HG03196 (cell line): ENCODE measurements around the gene FAM83D.
"Not testable (repeated sequence)": the region's sequence is repeated elsewhere in the genome, so short reads cannot be mapped to it uniquely, and the experiment has no call there.

Experiments
- ATAC-seq: cut with Tn5 transposase; IDR thresholded peaks from one replicate; pipeline ENCODE4 v1.9.1; 2021; ENCODE audit not compliant: unreplicated experiment

FAM83D gene

GRCh38 chr20:38962044-38962927, 36.1 kb downstream of the FAM83D start, which contains the start of gene DHX35:
Gene DHX35 (plus strand): TSS chr20:38962344. CDS start chr20:38962368, 24 bp downstream.
- ATAC-seq = peak; percentile 95

- ATAC-seq = no peak
Observed at GRCh38 chr20:38962928-38963401, 36.7 kb downstream of the FAM83D start.

- ATAC-seq = no peak
Observed at GRCh38 chr20:38963745-38964144, 37.5 kb downstream of the FAM83D start.

GRCh38 chr20:38965264-38965663, 39.0 kb downstream of the FAM83D start:
- no peak for ATAC-seq

GRCh38 chr20:38968090-38968489, 41.9 kb downstream of the FAM83D start:
- no peak for ATAC-seq

GRCh38 chr20:38969708-38970107, 43.5 kb downstream of the FAM83D start:
- no peak for ATAC-seq

GRCh38 chr20:38970302-38970701, 44.1 kb downstream of the FAM83D start:
- ATAC-seq = no peak

- no peak for ATAC-seq
Observed at GRCh38 chr20:38973107-38973506, 46.9 kb downstream of the FAM83D start.

GRCh38 chr20:38973645-38974044, 47.4 kb downstream of the FAM83D start:
- no peak for ATAC-seq

- ATAC-seq = no peak
Observed at GRCh38 chr20:38975539-38976120, 49.4 kb downstream of the FAM83D start.

- no peak for ATAC-seq
Observed at GRCh38 chr20:38979434-38979833, 53.2 kb downstream of the FAM83D start.

GRCh38 chr20:38979842-38980241, 53.6 kb downstream of the FAM83D start:
- ATAC-seq = no peak

- ATAC-seq = no peak
Observed at GRCh38 chr20:38982291-38982690, 56.1 kb downstream of the FAM83D start.

- no peak for ATAC-seq
Observed at GRCh38 chr20:38985060-38985459, 58.8 kb downstream of the FAM83D start.

- no peak for ATAC-seq
Observed at GRCh38 chr20:38985603-38986170, 59.5 kb downstream of the FAM83D start.

- no peak for ATAC-seq
Observed at GRCh38 chr20:38986663-38987062, 60.4 kb downstream of the FAM83D start.

GRCh38 chr20:38987777-38988176, 61.6 kb downstream of the FAM83D start:
- peak; percentile 82 for ATAC-seq

- ATAC-seq = no peak
Observed at GRCh38 chr20:38990728-38991127, 64.5 kb downstream of the FAM83D start.

GRCh38 chr20:38991814-38992704, 65.8 kb downstream of the FAM83D start:
- ATAC-seq = no peak

GRCh38 chr20:38995536-38996044, 69.4 kb downstream of the FAM83D start:
- ATAC-seq = no peak

- ATAC-seq = not testable (repeated sequence)
Observed at GRCh38 chr20:38996866-38997265, 70.6 kb downstream of the FAM83D start.
